OCI-LY3 (cell line): ENCODE data around the gene BPNT1.

Experiments
- H2AFZ ChIP-seq: fragments of 200-600, 300-600 bp; shearing (Covaris generic); 2 replicates; pipeline ENCODE4 v1.6.0; 2014; ENCODE audit warnings: antibody characterized with exemption, low read depth, low read length
- H3K27ac ChIP-seq: fragments of 200-600, 300-600 bp; sonication (generic); 2 replicates; pipeline ENCODE4 v1.5.1; 2014; ENCODE audit warnings: mild to moderate bottlenecking, low read length, moderate library complexity, mixed read lengths
- H3K27me3 ChIP-seq: fragments of 200-600, 300-600 bp; sonication (generic); 2 replicates; pipeline ENCODE4 v1.6.1; 2014; ENCODE audit warnings: low read depth, low read length, mixed read lengths
- H3K36me3 ChIP-seq: fragments of 200-600, 300-600 bp; sonication (generic); replicated peaks from 2 replicates; pipeline ENCODE3; 2014; ENCODE audit warnings: low read depth, low read length, mixed read lengths
- H3K4me1 ChIP-seq: fragments of 300-600, 200-600 bp; sonication (generic); 2 replicates; pipeline ENCODE4 v1.6.1; 2014; ENCODE audit warnings: low read length, mixed read lengths
- H3K4me2 ChIP-seq: fragments of 200-600, 300-600 bp; sonication (generic); 2 replicates; pipeline ENCODE4 v1.6.1; 2014; ENCODE audit warnings: low read length, mixed read lengths
- H3K4me3 ChIP-seq: fragments of 300-600, 200-600 bp; sonication (generic); 2 replicates; pipeline ENCODE4 v1.5.1; 2014; ENCODE audit warnings: antibody characterized with exemption, mild to moderate bottlenecking, low read length, moderate library complexity
- H3K79me2 ChIP-seq: fragments of 300-600, 200-600 bp; shearing (Covaris generic); 2 replicates; pipeline ENCODE4 v1.6.1; 2014; ENCODE audit warnings: mild to moderate bottlenecking, low read length, mixed read lengths
- H3K9ac ChIP-seq: fragments of 300-600, 200-600 bp; shearing (Covaris generic); 2 replicates; pipeline ENCODE4 v1.6.0; 2014; ENCODE audit warnings: mild to moderate bottlenecking, low read length, moderate library complexity
- H3K9me3 ChIP-seq: fragments of 200-600, 300-600 bp; shearing (Covaris generic); 2 replicates; pipeline ENCODE4 v1.6.1; 2014; ENCODE audit warnings: low read length, mixed read lengths; ENCODE audit not compliant: insufficient read depth
- H4K20me1 ChIP-seq: fragments of 200-600, 300-600 bp; sonication (generic); 2 replicates; pipeline ENCODE4 v1.6.1; 2016; ENCODE audit warnings: low read length, mixed read lengths; ENCODE audit not compliant: insufficient read depth
- CTCF ChIP-seq: fragments of 200-600, 300-600 bp; sonication (generic); IDR thresholded peaks from 2 replicates; pipeline ENCODE4 v1.5.1; 2014; ENCODE audit warnings: antibody characterized with exemption, low read length, low read depth
- EZH2phosphoT487 ChIP-seq: fragments of 200-600 bp; shearing (Covaris generic); IDR thresholded peaks from 2 replicates; pipeline ENCODE4 v1.6.1; 2018; ENCODE audit warnings: antibody characterized with exemption, mixed run types, low read depth

BPNT1 gene

GRCh38 chr1:220013497-220013896, 76.1 kb downstream of the BPNT1 start:
- H3K9me3 ChIP-seq = no peaks in the 10 kb centered on the region
- peaks cover 55% of the 10 kb centered on the region for H3K36me3 ChIP-seq
- H4K20me1 ChIP-seq = no peaks in the 10 kb centered on the region
- no peak overlapping the region for H2AFZ ChIP-seq
- no peaks in the 10 kb centered on the region for H3K79me2 ChIP-seq
- TF ChIP-seq EZH2phosphoT487 (no peak), CTCF (no peak)
- no peaks in the 10 kb centered on the region for H3K27me3 ChIP-seq
- no peak overlapping the region for H3K27ac ChIP-seq
- H3K4me2 ChIP-seq = no peak overlapping the region
- no peak overlapping the region for H3K4me3 ChIP-seq
- no peak overlapping the region for H3K9ac ChIP-seq
- H3K4me1 ChIP-seq = no peaks in the 10 kb centered on the region

DNA sequence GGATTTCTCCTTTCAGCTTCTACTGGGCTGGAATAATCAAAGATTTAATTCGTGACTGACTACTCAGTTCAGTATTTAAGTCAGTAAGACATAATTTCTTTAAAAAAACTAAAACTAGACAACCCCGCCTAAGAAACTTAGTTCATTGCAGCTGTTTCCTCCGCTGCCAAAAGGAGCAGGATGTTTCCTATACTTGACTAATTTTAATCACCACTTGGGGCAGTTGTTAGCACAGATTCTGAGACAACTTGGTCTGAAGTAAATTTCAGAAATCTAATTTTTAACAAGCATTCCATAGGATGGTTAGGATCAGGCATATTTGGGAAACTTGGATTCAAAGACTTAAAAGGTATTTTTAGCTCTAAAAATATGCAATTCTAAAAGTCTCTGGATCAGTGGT, 77.3 kb downstream of the BPNT1 start:
- H2AFZ ChIP-seq = no peak overlapping the region
- H3K4me3 ChIP-seq = no peak overlapping the region
- no peaks in the 10 kb centered on the region for H3K79me2 ChIP-seq
- H3K9ac ChIP-seq = no peak overlapping the region
- TF ChIP-seq EZH2phosphoT487 = no peak
- no peak for TF ChIP-seq CTCF
- H4K20me1 ChIP-seq = no peaks in the 10 kb centered on the region
- no peaks in the 10 kb centered on the region for H3K9me3 ChIP-seq
- H3K27ac ChIP-seq = no peak overlapping the region
- H3K36me3 ChIP-seq = peaks cover 51% of the 10 kb centered on the region
- no peaks in the 10 kb centered on the region for H3K27me3 ChIP-seq
- no peaks in the 10 kb centered on the region for H3K4me1 ChIP-seq
- no peak overlapping the region for H3K4me2 ChIP-seq

DNA sequence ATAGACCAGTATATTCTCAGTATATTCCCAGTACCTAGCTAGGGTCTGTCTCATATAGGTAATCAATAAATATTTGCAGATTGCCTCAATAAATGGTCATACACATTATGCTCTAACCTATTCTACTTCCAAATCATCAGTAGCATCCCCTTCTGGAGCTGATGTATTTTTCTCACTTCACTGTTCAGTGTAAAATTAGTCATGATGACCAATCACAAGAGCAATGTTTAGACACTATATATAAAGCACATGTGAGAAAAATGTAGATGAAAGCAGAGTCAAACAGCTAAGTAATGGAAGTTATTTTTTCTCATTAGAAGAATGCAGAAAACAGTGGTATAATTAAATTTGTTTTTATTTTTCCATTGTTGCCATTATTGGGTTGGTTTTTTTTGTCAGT, 78.0 kb downstream of the BPNT1 start:
- no peaks in the 10 kb centered on the region for H3K4me1 ChIP-seq
- no peak overlapping the region for H3K27ac ChIP-seq
- H3K9ac ChIP-seq = no peak overlapping the region
- H3K4me3 ChIP-seq = no peak overlapping the region
- no peaks in the 10 kb centered on the region for H3K9me3 ChIP-seq
- no peak overlapping the region for H2AFZ ChIP-seq
- no peaks in the 10 kb centered on the region for H3K27me3 ChIP-seq
- no peaks in the 10 kb centered on the region for H4K20me1 ChIP-seq
- H3K4me2 ChIP-seq = no peak overlapping the region
- H3K36me3 ChIP-seq = peaks cover 53% of the 10 kb centered on the region
- TF ChIP-seq CTCF (no peak), EZH2phosphoT487 (no peak)
- no peaks in the 10 kb centered on the region for H3K79me2 ChIP-seq
